Right forelimb (tissue), 1 donor: ENCODE data around the gene DPP7.

Source experiments
- DNase-seq: peaks from one replicate; pipeline ENCODE4 v3.0.0-alpha.2; 2018

DPP7 gene

DNA sequence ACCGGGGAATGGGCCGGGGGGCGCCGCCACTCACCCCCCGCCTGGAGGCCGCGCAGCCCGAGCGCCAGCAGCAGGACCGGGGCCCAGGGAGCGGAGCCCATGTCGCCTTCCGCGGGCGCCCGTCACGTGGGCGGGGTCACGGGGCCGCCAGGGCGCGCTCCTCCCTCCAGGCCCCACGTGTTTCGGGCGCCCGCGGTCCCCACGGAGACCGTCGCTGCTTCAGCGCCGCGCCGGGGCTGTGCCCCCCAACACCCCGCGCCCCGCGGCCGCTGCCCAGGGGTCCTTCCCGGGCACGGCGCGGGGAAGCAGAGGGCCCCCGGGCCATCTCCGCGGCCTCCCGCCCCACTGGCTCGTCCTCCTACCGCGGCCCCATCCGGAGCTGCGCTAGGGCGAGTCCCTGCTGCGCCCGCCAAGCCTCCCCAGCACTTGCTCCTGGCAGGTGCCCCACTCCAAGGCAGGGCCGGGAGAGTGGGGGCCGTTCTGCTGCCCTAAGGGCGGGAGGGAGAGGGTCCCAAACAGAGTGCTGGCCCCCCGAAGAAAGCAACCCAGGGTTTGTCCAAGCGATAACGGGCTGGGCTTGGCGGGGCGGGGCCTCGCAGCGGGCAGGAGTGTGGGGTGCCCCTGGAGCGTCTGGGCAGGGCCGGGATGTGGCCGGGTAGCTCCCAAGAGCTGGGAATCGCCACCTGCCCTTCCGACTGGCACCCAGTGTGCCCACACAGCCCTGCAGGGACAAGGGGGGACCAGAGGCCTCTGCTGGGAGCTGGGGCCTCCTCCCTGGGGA, at the start of gene DPP7:
TSS of gene DPP7 (minus strand) at position 121 of the 781 bp plus-strand sequence. CDS start at position 101, 20 bp downstream.
- no peak for DNase-seq

DNA sequence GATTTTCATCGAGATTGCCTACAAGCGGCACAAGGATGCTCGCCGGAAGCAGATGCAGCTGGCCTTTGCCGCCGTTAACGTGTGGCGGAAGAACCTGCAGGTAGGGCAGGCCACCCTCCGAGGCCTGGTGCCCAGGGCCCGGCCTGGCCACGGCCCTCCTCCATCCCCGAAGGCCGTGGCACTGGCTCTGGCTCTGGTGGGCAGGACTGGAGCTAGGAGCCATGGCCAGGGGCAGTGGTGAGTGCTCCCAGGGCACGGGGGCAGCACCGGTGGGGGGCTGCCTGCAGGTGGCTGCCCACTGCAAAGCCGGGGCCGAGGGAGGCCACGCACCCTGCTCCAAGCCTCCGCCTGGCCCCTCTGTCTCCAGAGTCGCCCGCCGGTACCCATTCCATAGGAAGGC, 49.3 kb upstream of the DPP7 start:
- DNase-seq = no peak

DNA sequence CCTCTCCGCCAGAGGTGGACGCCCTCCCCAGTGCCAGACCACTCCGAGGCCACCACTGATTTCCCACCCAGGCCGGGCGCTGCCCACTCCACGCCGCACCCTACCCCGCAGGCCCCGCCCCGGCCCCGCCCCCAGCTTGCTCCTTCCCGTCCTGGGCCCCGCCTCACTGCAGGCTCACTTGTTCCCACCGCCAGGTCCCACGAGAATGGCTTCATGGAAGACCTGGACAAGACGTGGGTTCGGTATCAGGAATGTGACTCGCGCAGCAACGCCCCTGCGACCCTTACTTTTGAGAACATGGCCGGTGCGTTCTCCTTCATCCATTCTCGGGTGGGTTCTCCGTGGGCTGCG, 48.8 kb upstream of the DPP7 start:
- DNase-seq = no peak

DNA sequence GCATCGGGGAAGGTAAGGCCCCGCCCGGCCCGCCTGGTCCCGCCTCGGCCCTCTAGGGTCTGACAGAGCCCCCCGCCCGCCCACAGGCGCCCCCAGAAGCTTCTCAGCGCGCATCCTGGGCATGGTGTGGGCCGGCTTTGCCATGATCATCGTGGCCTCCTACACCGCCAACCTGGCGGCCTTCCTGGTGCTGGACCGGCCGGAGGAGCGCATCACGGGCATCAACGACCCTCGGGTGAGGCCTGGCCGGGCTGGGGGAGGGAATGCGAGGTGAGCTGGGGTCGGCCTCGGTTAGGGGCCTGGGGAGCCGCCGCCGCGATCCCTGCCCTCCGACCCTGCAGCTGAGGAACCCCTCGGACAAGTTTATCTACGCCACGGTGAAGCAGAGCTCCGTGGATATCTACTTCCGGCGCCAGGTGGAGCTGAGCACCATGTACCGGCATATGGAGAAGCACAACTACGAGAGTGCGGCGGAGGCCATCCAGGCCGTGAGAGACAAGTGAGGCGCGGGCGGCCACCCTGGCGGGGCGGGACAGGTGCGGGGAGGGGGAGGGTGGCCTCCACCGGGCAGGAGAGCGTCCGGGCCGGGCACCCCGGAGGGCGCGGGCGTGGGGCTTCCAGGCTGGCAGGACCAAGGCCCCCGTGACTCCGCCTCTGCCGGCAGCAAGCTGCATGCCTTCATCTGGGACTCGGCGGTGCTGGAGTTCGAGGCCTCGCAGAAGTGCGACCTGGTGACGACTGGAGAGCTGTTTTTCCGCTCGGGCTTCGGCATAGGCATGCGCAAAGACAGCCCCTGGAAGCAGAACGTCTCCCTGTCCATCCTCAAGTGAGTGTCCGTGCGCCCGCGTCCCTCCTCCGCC, 48.2 kb upstream of the DPP7 start:
- no peak for DNase-seq

DNA sequence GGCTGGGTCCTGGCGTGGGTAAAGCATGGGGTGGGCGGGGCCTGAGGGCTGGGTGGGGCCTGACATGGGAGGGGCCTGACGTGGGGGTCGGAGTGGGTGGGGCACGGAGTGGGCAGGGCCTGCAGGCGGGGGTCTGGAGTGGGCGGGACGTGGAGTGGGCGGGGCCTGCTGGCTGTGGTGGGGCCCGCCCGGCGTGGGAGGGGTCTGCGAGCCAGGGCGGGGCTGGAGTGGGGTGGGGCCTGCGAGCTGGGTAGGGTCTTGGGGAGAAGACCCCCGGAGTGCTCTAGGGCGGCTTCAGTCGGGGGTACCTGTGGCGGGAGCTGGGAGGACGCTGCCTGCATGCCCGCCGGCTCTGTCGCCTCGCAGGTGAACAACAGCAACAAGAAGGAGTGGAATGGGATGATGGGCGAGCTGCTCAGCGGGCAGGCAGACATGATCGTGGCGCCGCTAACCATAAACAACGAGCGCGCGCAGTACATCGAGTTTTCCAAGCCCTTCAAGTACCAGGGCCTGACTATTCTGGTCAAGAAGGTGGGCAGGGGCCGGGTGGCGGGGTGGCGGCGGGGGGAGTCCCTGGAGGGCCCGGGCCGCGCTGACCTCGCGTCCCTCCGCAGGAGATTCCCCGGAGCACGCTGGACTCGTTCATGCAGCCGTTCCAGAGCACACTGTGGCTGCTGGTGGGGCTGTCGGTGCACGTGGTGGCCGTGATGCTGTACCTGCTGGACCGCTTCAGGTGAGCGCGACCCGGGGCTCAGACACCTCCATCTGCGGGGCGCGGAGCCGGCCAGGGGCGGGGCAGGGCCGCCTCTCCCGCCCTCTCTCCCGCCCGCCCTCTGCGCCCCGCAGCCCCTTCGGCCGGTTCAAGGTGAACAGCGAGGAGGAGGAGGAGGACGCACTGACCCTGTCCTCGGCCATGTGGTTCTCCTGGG, 47.3 kb upstream of the DPP7 start:
- DNase-seq = no peak

DNA sequence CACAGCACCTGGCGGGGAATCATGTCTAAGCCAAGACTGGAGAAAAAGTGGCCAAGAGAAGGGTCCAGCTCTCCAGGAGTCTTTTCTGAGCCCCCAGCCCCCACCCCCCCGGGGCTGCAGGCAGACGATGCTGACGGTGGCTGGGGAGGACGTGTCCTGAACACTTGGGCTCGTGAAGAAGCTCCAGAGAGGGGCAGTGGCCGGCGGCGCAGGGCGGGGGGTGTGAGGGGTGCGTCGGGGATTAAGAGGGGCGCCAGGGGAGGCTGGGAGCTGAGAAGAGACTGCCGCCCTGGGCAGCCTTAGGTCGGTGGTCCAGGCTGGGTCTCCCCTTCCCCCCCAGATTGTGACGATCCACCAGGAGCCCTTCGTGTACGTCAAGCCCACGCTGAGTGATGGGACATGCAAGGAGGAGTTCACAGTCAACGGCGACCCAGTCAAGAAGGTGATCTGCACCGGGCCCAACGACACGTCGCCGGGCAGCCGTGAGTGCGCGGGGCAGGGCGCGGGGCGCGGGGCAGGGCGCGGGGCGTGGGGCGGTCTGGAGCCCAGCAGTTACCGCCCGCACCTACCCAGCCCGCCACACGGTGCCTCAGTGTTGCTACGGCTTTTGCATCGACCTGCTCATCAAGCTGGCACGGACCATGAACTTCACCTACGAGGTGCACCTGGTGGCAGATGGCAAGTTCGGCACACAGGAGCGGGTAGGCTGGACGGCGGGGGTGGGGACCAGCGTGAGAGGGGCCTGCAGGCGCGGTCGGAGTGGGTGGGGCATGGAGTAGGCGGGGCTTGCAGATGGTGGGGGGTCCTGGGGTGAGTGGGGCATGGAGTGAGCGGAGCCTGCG, 46.4 kb upstream of the DPP7 start:
- DNase-seq = no peak

DNA sequence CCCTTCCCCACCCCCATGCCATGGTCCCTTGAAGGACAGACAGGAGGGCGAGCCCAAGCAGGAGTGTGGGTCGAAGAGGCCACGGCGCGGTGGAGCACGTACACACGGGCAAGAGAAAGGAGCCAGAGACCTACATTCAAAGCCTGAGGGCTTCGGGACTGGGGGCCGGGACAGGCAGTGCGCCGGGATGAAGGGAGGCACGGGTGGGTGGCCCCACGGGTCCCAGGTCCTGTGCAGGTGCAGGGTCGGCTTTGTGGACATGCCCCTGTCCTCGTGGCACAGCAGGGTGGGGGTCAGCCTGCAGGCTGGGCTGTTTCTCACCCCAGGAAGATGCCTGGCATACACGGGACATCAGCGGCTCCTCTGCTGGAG, 45.5 kb upstream of the DPP7 start:
- no peak for DNase-seq

DNA sequence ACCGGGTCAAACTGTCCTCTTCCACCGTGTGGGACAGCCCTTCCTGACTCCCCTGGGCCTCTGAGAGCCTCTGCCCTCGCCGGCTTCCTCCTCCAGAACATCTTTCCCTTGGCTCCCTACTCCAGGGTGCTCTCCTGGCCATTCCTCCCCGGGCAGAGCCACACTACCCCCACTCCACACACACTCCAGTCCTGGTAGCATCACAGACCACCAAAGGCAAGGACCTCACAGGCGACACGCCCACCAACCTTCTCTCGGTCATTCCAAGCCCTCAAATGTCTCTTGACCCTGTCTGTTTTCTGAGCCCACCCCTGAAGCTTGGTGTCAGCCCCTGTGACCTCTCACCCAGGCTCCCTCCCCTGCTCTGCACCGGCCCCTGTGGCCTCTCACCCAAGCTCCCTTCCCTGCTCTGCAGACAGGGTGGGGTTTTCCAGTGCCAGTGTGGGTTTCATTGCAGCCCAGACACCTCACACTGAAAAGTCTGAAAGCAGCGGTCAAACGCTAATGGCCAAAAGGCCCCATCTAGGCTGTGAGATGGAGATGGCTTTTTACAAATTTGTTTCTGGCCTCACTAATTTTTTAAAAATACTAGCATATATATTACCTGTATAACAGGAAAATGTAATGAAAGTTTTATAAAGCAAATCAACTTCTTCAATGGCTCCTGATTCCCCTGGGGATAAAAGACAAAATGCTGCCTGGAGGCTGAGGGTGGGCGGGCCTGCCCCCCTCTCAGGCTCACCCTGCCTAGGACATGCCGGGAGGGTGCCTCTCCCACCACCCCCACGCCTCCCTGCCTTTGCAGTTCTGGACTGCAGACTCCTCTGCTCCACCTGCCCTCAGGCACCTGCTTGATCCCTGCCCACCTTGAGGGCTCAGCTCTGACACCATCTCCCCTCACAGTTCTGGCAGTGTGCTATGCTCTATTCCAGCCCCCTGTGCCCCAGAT, 44.8 kb upstream of the DPP7 start:
- no peak for DNase-seq

DNA sequence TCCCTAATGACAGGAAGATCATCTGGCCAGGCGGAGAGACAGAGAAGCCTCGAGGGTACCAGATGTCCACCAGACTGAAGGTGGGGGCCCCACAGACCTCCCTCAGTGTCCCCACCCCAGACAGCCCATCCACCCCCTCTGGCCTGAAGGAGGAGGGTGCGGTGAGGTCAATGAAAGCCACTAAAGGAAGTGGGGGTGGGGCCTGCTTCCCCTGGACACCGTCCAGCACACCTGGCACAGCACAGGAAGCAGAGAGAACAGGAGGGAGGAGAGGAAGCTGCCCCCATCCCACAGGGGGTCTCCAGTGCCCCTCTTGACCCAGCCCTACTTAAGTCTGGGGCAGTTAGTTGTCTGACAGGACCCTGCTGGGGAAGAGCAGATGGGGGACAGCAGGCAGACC, 44.1 kb upstream of the DPP7 start:
- no peak for DNase-seq

DNA sequence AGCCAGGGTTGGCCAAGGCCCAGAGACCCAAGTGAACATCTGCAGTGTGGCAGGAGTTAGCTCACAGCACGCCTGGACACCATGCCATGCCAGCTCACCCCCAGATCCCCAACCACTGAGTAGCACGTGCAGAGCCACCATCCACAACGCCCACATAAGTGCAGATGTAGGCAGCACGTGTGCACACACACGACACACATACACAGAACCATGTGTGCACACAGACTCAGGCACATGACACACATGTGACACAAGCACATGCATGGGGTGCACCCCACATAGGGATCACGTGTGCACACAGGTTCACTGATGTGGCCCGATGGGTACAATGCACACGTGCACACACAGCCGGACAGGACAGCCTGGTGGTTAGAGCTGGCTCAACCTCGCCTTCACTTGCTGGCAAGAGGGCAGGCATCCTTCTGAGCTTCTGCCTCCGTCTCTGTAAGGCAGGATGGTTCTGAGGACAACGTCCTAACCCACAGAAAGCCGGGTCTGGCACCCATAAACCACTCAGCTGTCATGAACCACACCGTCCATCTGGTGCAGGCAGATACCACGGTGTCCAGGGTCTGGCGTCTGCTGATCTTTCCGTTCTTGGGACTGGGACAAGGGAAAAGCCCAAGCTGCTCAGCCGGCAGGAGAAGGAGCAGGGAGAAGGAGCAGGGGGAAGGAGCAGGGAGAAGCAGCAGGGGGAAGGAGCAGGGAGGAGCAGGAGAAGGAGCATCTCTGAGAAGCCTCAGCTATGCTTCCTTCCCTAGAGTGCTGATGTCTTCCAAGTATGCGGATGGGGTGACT, 43.3 kb upstream of the DPP7 start:
- no peak for DNase-seq

DNA sequence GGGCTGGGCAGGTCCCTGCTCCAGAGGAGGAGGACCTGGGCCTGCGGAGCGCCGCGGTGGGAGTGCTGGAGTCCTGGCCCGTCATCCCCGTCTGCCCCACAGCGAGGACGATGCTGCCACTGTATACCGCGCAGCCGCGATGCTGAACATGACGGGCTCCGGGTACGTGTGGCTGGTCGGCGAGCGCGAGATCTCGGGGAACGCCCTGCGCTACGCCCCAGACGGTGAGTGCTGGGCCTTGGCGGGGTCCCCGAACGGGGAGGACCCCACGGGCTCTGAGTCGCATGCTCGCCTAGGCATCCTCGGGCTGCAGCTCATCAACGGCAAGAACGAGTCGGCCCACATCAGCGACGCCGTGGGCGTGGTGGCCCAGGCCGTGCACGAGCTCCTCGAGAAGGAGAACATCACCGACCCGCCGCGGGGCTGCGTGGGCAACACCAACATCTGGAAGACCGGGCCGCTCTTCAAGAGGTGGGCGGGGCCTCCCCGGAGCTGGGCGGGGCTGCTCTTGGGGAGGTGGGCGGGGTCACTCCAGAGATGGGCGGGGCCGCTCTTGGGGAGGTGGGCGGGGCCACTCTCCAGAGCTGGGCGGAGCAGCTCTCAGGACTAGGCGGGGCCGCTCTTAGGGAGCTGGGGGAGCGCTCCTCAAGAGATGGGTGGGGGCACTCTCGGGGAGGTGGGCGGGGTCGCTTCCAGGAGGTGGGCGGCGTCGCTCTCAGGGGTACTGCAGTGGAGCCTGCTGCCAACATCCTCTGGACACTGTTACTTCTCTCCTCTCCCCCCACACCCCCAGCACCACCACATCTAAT, 42.2 kb upstream of the DPP7 start:
- no peak for DNase-seq

DNA sequence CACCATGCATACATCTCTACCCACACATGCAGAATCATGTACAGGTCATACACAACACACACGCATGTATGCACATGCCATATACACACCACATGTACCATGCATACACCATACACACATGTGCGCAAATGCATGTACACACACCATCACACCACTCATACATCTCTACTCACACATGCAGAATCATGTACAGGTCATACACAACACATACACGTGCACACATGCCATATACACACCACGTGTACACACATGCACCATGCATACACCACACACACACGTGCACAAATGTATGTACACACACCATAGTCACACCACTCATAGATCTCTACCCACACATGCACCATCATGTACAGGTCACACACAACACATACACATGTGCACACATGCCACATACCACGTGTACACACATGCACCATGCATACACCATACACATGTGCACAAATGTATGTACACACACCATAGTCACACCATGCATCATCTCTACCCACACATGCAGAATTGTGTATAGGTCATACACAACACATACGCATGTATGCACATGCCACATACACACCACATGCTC, 38.4 kb upstream of the DPP7 start:
- DNase-seq = no peak

DNA sequence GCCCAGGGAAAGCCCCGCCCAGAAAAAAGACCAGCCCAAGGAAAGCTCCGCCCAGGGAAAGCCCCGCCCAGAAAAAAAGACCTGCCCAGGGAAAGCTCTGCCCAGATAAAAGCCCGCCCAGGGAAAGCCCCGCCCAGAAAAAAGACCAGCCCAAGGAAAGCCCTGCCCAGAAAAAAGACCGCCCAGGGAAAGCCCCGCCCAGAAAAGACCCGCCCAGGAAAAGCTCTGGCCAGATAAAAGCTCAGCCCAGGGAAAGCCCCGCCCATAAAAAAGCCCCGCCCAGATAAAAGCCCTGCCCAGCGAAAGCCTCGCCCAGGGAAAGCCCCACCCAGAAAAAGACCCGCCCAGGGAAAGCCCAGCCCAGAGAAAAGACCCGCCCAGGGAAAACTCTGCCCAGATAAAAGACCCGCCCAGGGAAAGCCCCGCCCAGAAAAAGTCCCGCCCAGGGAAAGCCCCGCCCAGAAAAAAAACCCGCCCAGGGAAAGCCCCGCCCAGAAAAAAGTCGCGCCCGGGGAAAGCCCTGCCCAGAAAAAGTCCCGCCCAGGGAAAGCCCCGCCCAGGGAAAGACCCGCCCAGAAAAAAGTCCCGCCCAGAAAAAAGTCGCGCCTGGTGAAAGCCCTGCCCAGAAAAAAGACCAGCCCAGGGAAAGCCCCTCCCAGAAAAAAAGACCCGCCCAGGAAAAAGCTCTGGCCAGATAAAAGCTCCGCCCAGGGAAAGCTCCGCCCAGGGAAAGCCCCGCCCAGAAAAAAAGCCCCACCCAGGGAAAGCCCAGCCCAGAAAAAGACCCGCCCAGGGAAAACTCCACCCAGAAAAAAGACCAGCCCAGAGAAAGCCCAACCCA, 36.3 kb upstream of the DPP7 start:
- no peak for DNase-seq

DNA sequence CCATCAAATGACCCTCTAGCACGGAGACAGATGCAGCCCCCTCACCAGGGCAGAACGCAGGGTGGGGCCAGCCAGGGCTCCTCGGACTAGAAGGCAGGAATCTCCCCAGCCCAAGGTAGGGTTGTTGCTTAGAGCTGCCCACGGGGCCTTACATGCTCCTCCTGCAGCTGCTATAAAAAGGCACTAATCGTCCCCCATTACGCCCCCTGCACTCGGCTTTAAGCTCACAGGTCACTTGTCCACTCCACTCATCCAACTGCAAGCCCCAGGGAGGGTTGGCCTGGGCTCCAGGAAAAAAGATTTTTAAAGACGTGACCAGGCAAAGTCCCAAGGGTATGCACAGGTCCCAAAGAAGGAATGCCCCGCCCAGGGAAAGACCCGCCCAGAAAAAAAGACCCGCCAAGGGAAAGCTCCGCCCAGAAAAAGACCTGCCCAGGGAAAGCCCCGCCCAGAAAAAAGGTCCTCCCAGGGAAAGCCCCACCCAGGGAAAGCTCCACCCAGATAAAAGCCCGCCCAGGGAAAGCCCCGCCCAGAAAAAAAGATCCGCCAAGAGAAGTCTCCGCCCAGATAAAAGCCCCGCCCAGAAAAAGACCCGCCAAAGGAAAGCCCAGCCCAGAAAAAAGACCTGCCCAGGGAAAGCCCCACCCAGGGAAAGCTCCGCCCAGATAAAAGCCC, 35.5 kb upstream of the DPP7 start:
- DNase-seq = no peak

DNA sequence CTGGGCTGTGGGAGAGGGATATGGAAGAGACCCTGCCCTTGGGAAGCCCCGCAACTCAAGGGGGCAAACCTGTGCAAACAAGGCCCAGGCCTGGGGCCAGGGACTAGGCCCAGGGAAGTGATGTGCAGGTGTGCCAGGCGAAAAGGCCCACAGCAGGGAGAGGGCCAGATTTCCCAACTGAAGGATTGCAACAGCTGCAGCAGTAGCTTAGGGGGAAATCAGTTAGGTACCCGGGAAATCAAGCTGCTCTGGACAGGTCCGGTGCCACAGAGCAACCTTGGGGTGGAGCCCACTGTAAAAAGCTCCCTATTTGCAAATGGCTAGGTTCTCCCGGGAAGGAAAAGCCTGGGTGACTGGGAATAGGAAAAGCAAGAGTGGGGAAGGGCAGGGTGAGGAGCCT, 34.8 kb upstream of the DPP7 start:
- DNase-seq = no peak

DNA sequence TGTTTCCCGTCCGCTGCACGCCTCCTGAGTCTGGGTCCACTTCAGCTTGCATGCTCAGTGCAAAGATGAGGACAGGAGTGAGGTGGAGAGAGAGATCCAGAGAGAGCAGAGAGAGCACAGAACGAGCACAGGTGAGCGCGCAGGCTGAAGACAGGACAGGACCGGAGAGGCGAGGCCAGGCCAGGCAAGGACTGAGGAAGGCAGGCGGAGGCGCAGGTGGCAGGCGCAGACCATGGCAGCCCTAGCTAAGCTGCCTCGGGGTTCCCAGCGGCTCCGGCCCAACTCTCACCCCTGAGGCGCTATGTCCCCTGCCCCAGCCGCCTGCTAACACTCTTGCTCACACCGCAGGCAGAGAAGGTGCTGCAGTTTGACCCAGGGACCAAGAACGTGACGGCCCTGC, 34.1 kb upstream of the DPP7 start:
- DNase-seq = no peak

DNA sequence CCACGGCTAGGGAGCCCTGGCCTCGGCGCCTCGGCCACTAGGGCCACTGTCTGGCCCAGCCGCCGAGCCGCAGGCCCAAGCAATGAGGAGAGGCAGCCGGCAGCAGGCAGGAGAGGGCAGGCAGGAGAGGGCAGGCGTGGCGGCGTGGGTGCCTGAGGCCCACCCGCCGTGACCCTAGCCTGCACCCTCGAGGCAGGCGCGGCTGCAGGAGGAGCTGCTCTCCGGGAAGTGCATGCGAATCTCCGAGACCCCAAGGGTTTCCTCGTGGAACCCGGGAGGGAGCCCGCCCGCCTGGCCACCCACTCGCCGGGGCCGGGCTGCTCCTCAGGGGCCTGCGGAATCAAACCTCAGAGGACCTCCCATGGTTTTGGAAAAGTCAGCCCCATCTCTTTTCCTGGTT, 33.7 kb upstream of the DPP7 start:
- DNase-seq = no peak

DNA sequence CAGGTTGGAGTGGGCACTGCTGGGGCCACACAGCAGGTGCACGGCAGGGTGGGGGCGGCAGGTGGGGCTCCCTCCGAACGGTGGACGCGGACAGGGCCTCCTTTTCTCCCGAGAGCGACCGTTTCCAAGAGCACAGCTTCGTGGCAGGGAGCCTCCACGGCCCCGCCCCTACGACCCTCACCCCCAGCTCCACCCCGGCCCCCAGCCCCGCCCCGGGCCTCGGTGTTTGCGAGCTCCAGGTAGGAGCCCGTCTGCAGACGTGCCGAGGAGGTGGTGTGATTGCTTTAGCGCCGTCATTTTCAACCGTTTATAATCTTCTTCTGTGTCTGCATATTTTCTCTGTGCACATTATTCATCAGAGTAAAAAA, 33.2 kb upstream of the DPP7 start:
- DNase-seq = no peak
